Measurements from ENCODE around the gene PRR5L. TPM values are rescaled to one million over a fixed set of nuclear protein-coding genes. Genes with fewer than 3 reads are reported as not detected.

PRR5L gene
- total and polyA plus RNA-seq, 2 donors (not counting 1 experiment from before 2014, with no cell fraction given), result 4.0 to 5.9 TPM

GRCh38 chr11:36254713-36255112, 41.4 kb upstream of the PRR5L start:
- Mint-ChIP-seq H3K4me3 (no peak overlapping the region), H3K4me1 (no peaks in the 10 kb centered on the region), H3K27me3 (peaks cover 38% of the 10 kb centered on the region), H3K27ac (no peak overlapping the region), H3K9me3 (ENCODE audit: insufficient read depth) (no peaks in the 10 kb centered on the region)
- H3K4me3 ChIP-seq (ENCODE audit: control extremely low read depth in 1 of 5, extremely low read depth in 1 of 5, insufficient read depth in 1 of 5, low read depth in 2 of 5, low read length in 4 of 5), result no peak overlapping the region
- WGBS (ENCODE audit: insufficient coverage), result 100% methylated on average over 1 of the region's 1 CpG
- H4K20me1 ChIP-seq (ENCODE audit: control insufficient read depth, insufficient read depth, low read length, poor library complexity, severe bottlenecking), result no peaks in the 10 kb centered on the region
- H3K4me2 ChIP-seq (replicated peaks; ENCODE audit: low read depth, low read length, poor library complexity, severe bottlenecking), result no peak overlapping the region
- H3K79me2 ChIP-seq (ENCODE audit: control insufficient read depth, insufficient read depth, low read length), result no peaks in the 10 kb centered on the region
- no peak overlapping the region for H2AFZ ChIP-seq (ENCODE audit: insufficient read depth, low read depth, low read length, poor library complexity, severe bottlenecking)
- no peak overlapping the region for H3K27ac ChIP-seq (ENCODE audit: low read length in 2 of 2)
- H3K27me3 ChIP-seq (replicated peaks in 1 of 4; ENCODE audit: control extremely low read depth in 1 of 4, control insufficient read depth in 3 of 4, insufficient read depth in 4 of 4, low read length in 3 of 4), result peaks cover 0 to 14% (median 5%) of the 10 kb centered on the region in 4 experiments
- peaks cover 0 to 8% (median 0%) of the 10 kb centered on the region in 3 donors for H3K9me3 ChIP-seq (ENCODE audit: control extremely low read depth in 1 of 3, control insufficient read depth in 2 of 3, insufficient read depth in 1 of 3, low read length in 2 of 3)
- TF ChIP-seq CTCF (IDR thresholded peaks at IDR 0.05) (no peak), EZH2 (IDR thresholded peaks at IDR 0.05; ENCODE audit: borderline replicate concordance, insufficient read depth, low read depth, low read length, poor library complexity, severe bottlenecking) (no peak)
- H3K36me3 ChIP-seq (replicated peaks in 1 of 2; ENCODE audit: control extremely low read depth in 1 of 2, control insufficient read depth in 1 of 2, extremely low read depth in 1 of 2, insufficient read depth in 2 of 2, low read length in 1 of 2), result no peaks in the 10 kb centered on the region
- CTCF ChIA-PET, result interaction anchor here (2.9 kb wide), 1 partner anchor 12 kb away, joined by 14 read pairs; no protein-coding TSS in a partner anchor
- DNase-seq, result no peak
- ATAC-seq (ENCODE audit: low read depth), result no peak
- H3K9ac ChIP-seq (ENCODE audit: low read length), result no peak overlapping the region
- POLR2A ChIA-PET, result no interaction called here
- intact Hi-C loops (cut with micrococcal nuclease), result no loop called here
- H3K4me1 ChIP-seq (ENCODE audit: control insufficient read depth in 2 of 2, insufficient read depth in 2 of 2, low read length in 2 of 2), result no peaks in the 10 kb centered on the region

- Mint-ChIP-seq H3K9me3 (ENCODE audit: insufficient read depth) (no peaks in the 10 kb centered on the region), H3K27ac (no peak overlapping the region), H3K4me1 (no peaks in the 10 kb centered on the region), H3K27me3 (peaks cover 38% of the 10 kb centered on the region), H3K4me3 (no peak overlapping the region)
- H3K36me3 ChIP-seq (replicated peaks in 1 of 2; ENCODE audit: control extremely low read depth in 1 of 2, control insufficient read depth in 1 of 2, extremely low read depth in 1 of 2, insufficient read depth in 2 of 2, low read length in 1 of 2), result no peaks in the 10 kb centered on the region
- ChIA-PET POLR2A (no interaction called here), CTCF (interaction anchor here (0.6 to 2.5 kb wide), 5 partner anchors 9 to 647 kb away, joined by 3 to 11 read pairs (median 3); no protein-coding TSS in a partner anchor)
- WGBS (ENCODE audit: insufficient coverage), result 74% methylated on average over 5 of the region's 5 CpGs
- ATAC-seq (ENCODE audit: low read depth), result no peak
- H2AFZ ChIP-seq (ENCODE audit: insufficient read depth, low read depth, low read length, poor library complexity, severe bottlenecking), result no peak overlapping the region
- intact Hi-C loops (cut with micrococcal nuclease), result no loop called here
- no peak overlapping the region for H3K27ac ChIP-seq (ENCODE audit: low read length in 2 of 2)
- H3K4me1 ChIP-seq (ENCODE audit: control insufficient read depth in 2 of 2, insufficient read depth in 2 of 2, low read length in 2 of 2), result no peaks in the 10 kb centered on the region
- H3K4me3 ChIP-seq (ENCODE audit: control extremely low read depth in 1 of 5, extremely low read depth in 1 of 5, insufficient read depth in 1 of 5, low read depth in 2 of 5, low read length in 4 of 5), result no peak overlapping the region
- TF ChIP-seq EZH2 (IDR thresholded peaks at IDR 0.05; ENCODE audit: borderline replicate concordance, insufficient read depth, low read depth, low read length, poor library complexity, severe bottlenecking), result no peak
- TF ChIP-seq CTCF (IDR thresholded peaks at IDR 0.05), result no peak
- H3K4me2 ChIP-seq (replicated peaks; ENCODE audit: low read depth, low read length, poor library complexity, severe bottlenecking), result no peak overlapping the region
- peaks cover 0 to 5% (median 0%) of the 10 kb centered on the region in 3 donors for H3K9me3 ChIP-seq (ENCODE audit: control extremely low read depth in 1 of 3, control insufficient read depth in 2 of 3, insufficient read depth in 1 of 3, low read length in 2 of 3)
- H3K9ac ChIP-seq (ENCODE audit: low read length), result no peak overlapping the region
- no peak for DNase-seq
- H3K79me2 ChIP-seq (ENCODE audit: control insufficient read depth, insufficient read depth, low read length), result no peaks in the 10 kb centered on the region
- H3K27me3 ChIP-seq (replicated peaks in 1 of 4; ENCODE audit: control extremely low read depth in 1 of 4, control insufficient read depth in 3 of 4, insufficient read depth in 4 of 4, low read length in 3 of 4), result peaks cover 0 to 9% (median 3%) of the 10 kb centered on the region in 4 experiments
- no peaks in the 10 kb centered on the region for H4K20me1 ChIP-seq (ENCODE audit: control insufficient read depth, insufficient read depth, low read length, poor library complexity, severe bottlenecking)
Measured at GRCh38 chr11:36257351-36257750, 38.7 kb upstream of the PRR5L start.
